Epithelial cell of esophagus (primary cell): ENCODE results near the gene CBLN3.
A peak's percentile ranks its signal among the peaks of the same experiment; 100 is the strongest.

Experiments
- DNase-seq: peaks from one replicate; pipeline ENCODE4 v3.0.0; 2010; ENCODE audit warnings: low read depth
- H3K4me3 ChIP-seq: 2 replicates; pipeline ENCODE4 v1.5.1; 2011; ENCODE audit warnings: mild to moderate bottlenecking, low read length, control low read depth
- TF ChIP-seq, protein P1 (sequence below): IDR thresholded peaks from 2 replicates; pipeline ENCODE4 v1.5.1; 2011; ENCODE audit warnings: low read depth, mild to moderate bottlenecking, low read length, control low read depth, inconsistent platforms; ENCODE audit not compliant: insufficient read depth; ENCODE audit errors: missing control alignments

The CBLN3 gene

DNA sequence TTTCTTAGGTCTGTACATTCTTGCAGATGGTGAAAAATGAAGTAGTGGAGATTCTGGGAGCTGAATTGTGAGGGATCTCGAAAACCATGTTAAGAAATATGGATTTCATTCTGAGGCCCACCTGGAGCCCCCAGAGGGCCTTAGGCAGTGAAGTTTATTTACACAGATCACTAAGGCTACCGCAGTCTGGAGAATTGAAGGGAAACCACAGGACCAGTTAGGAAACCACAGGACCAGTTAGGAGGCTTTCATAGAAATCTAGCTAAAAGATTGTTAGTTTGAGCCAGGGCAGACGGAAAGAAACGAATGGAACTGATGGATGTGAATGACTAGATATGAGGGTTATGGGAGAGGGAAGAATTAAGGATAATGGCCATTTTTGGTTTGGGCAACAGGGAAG lies 7.2 kb downstream of the CBLN3 start:
- H3K4me3 ChIP-seq, result no peak overlapping the region
- no peak for DNase-seq
- TF ChIP-seq, protein P1, sequence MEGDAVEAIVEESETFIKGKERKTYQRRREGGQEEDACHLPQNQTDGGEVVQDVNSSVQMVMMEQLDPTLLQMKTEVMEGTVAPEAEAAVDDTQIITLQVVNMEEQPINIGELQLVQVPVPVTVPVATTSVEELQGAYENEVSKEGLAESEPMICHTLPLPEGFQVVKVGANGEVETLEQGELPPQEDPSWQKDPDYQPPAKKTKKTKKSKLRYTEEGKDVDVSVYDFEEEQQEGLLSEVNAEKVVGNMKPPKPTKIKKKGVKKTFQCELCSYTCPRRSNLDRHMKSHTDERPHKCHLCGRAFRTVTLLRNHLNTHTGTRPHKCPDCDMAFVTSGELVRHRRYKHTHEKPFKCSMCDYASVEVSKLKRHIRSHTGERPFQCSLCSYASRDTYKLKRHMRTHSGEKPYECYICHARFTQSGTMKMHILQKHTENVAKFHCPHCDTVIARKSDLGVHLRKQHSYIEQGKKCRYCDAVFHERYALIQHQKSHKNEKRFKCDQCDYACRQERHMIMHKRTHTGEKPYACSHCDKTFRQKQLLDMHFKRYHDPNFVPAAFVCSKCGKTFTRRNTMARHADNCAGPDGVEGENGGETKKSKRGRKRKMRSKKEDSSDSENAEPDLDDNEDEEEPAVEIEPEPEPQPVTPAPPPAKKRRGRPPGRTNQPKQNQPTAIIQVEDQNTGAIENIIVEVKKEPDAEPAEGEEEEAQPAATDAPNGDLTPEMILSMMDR, result no peak

DNA sequence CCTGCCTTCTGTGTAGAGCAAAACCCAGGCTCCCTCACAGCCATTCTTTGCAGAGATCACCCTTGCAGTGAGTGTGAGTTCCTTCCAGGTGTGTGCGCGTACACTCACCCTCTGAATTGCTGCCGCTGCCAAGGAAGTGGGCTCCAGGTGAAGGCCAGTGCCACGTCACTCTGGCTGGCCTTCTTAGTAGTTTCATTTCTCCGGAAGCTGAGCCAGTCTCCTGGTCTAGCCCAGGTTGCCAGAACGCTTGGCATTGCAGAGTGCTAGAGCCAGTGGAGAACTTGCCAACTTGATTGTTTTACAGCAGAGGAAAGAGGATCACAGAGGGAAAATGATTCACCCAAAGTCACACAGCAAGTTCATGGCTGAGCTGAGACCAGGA lies 11.0 kb downstream of the CBLN3 start:
- TF ChIP-seq, protein P1, result no peak
- H3K4me3 ChIP-seq, result no peak overlapping the region
- DNase-seq, result peak; percentile 86

DNA sequence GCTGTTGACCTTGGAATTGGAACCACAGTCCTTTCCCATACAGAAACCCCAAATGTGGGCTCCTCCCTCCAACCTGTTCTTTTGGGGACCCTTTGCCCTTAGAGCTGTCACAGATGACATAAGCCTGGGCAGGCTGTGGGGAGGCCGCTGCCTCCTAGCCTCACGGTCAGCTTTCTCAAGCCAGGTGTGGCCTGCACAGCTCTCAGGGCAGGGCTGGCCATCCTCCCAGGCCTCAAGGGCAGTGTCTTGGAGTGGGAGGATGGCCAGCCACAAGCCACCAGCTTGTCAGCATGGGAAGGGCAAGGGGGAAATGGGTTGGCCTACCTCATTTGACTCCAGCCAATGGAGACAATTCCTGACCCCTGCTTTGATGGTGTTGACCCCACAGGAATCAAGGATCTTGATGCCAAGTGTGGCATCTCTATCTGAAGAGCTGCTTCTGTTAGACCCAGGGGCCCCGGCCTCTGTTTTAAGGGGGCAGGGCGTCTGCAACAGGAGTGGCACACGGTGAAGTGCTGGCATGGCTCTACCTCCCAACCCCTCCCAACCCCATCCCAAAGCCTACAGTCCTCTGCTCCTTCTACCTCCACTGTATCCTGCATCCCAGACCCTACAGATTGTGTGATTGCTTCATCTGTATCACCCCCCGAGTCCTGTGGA lies 11.5 kb downstream of the CBLN3 start:
- DNase-seq, result no peak
- TF ChIP-seq, protein P1, result no peak

DNA sequence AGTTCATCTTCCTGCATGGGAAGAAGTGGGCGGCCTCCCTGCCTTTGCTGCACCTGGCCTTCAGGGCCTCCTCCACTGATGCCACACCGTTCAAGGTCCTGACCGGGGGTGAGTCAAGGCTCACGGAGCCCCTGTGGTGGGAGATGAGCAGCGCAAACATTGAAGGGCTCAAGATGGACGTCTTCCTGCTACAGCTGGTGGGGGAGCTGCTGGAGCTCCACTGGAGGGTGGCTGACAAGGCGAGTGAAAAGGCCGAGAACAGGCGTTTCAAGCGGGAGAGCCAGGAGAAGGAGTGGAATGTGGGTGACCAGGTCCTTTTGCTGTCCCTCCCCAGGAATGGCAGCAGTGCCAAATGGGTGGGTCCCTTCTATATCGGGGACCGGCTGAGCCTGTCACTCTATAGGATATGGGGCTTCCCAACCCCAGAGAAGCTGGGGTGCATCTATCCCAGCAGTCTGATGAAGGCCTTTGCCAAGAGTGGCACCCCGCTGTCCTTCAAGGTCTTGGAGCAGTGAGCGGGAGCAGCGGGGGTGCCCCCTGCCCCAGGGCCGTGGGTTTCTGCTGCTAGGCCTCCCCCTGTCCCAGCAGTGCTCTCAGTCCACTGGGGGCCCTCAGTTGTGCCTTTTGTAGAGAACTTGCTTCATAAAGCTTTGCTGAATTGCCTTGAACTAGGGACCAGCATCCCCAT lies 12.4 kb downstream of the CBLN3 start:
- no peak overlapping the region for H3K4me3 ChIP-seq
- DNase-seq, result no peak
- TF ChIP-seq, protein P1, result no peak

More for the DNA sequence above, 11.5 kb downstream of the CBLN3 start:
- H3K4me3 ChIP-seq, result no peak overlapping the region

DNA sequence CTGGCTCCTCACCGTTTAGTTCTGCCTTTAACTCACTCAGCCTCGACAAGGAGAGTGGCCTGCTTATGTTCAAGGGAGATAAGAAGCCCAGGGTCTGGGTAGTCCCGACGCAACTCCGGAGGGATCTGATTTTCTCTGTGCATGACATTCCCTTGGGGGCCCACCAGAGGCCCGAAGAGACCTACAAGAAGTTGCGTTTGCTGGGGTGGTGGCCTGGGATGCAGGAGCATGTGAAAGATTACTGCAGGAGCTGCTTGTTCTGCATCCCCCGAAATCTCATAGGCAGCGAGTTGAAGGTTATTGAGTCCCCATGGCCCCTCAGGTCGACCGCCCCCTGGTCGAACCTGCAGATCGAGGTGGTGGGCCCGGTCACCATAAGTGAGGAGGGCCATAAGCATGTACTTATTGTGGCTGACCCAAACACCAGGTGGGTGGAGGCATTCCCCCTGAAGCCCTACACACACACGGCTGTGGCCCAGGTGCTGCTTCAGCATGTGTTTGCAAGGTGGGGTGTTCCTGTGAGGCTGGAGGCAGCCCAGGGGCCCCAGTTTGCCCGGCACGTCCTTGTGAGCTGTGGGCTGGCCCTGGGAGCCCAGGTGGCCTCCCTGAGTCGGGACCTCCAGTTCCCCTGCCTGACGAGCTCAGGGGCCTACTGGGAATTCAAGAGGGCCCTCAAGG lies 13.1 kb downstream of the CBLN3 start:
- no peak overlapping the region for H3K4me3 ChIP-seq
- TF ChIP-seq, protein P1, result no peak
- no peak for DNase-seq

DNA sequence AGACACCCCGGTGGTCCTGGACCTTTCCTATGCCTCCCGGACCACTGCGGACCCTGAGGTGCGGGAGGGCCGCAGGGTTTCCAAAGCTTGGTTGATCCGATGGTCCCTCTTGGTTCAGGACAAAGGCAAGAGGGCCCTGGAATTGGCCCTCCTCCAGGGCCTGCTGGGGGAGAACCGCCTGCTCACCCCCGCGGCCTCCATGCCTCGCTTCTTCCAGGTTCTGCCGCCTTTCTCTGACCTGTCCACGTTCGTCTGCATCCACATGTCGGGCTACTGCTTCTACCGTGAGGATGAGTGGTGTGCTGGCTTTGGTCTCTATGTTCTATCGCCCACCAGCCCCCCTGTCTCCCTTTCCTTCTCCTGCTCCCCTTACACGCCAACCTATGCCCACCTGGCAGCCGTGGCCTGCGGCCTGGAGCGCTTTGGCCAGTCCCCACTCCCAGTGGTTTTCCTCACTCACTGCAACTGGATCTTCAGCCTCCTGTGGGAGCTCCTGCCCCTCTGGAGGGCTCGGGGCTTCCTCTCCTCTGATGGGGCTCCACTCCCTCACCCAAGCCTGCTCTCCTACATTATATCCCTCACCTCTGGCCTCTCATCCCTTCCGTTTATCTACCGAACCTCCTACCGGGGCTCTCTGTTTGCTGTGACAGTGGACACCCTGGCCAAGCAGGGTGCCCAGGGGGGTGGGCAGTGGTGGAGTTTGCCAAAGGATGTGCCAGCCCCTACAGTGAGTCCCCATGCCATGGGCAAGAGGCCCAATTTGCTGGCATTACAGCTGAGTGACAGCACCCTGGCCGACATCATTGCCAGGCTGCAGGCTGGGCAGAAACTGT lies 13.8 kb downstream of the CBLN3 start:
- TF ChIP-seq, protein P1, result no peak
- no peak for DNase-seq
- H3K4me3 ChIP-seq, result no peak overlapping the region
